Right lobe of liver (tissue), 6 donors: ENCODE measurements around the gene FOSB. TPM values are rescaled to one million over a fixed set of nuclear protein-coding genes. Genes with fewer than 3 reads are reported as not detected.
"Not testable (repeated sequence)": the region's sequence is repeated elsewhere in the genome, so short reads cannot be mapped to it uniquely, and the experiment has no call there.

Experiments used
- ATAC-seq, 4 donors: fragments of 200-7000 bp; cut with Tn5 transposase; one replicate each; pipeline ENCODE4 v1.9.1; 2020; ENCODE audit warnings: mild to moderate bottlenecking in 4 of 4, moderate library complexity in 4 of 4
- DNase-seq, 3 donors: peaks; one replicate each; pipeline ENCODE4 v3.0.0-alpha.2; 2020
- H3K27ac ChIP-seq, 3 donors: fragments of 200-600 bp; one replicate each; pipeline ENCODE4 v1.8.0; 2022
- H3K27me3 ChIP-seq, 2 donors: fragments of 200-600 bp; one replicate each; pipeline ENCODE4 v1.8.0; 2022
- H3K36me3 ChIP-seq, 4 donors: fragments of 200-600 bp; sonication (generic) in 1 of 4; one replicate each; pipeline versions ENCODE4 v1.5.1 to v1.8.0; 2017 to 2022; ENCODE audit warnings: control low read depth in 1 of 4
- H3K4me1 ChIP-seq, 4 donors: fragments of 200-600 bp; sonication (generic) in 1 of 4; one replicate each; pipeline versions ENCODE4 v1.5.1 to v1.8.0; 2017 to 2022; ENCODE audit warnings: control low read depth in 1 of 4
- H3K4me3 ChIP-seq, 3 donors: fragments of 200-600 bp; one replicate each; pipeline ENCODE4 v1.8.0; 2022
- H3K9me3 ChIP-seq, 4 donors: fragments of 200-600 bp; sonication (generic) in 1 of 4; one replicate each; pipeline versions ENCODE4 v1.5.1 to v1.8.0; 2017 to 2022; ENCODE audit warnings: control low read depth in 1 of 4
- POLR2A ChIP-seq: fragments of 450-650 bp; IDR thresholded peaks from one replicate; pipeline ENCODE4 v1.6.1; 2017; ENCODE audit warnings: antibody characterized with exemption, mild to moderate bottlenecking
- WGBS: methylation state at CpG from one replicate; pipeline ENCODE4 v1.1.6; 2018; ENCODE audit warnings: low coverage, low lambda C conversion rate; ENCODE audit not compliant: insufficient coverage; ENCODE audit errors: missing lambda C conversion rate; 5-methylcytosine and 5-hydroxymethylcytosine counted together
- intact Hi-C, 2 donors: fragments of 100-400 bp; cut with DNase I; formaldehyde crosslinking; loops; one replicate each; pipeline versions ENCODE4 v1.11.2 to v1.14.1; 2022
- total RNA-seq, 6 experiments: library from RNA; depleted of rRNA in 2 of 6; stranded (reverse); fragments of >200 nt in 2 of 6; fragmentation: NEBNext Ultra II Directional in 3 of 6; extraction: Animal tissue kit (Norgen Biotek cat#: 25700) in 3 of 6; gene quantifications; one replicate each; pipeline versions ENCODE4 v1.1.0 to v1.2.4, GENCODE V29; 2016 to 2023
- TF ChIP-seq, protein P1 (sequence below), 4 donors: fragments of 200-600 bp in 3 of 4; fragments of 450-650 bp in 1 of 4; IDR thresholded peaks; one replicate each; pipeline versions ENCODE4 v1.5.1 to v1.8.0; 2016 to 2022; ENCODE audit warnings: antibody characterized with exemption in 4 of 4, mild to moderate bottlenecking in 2 of 4
- donor health status: DM: no; HTN: yes; CAD: no.
- donor health status: DM: no; HTN: no; CAD: no.
- donor health status: DM: no; HTN: no; CAD: no.
- donor health status: DM: no; HTN: yes; CAD: no.
- donor health status: DM: no; HTN: yes; CAD: no.

FOSB gene
- total RNA-seq, 6 experiments from 2014 or later = 0.19 to 1.2 (median 0.44) TPM

DNA sequence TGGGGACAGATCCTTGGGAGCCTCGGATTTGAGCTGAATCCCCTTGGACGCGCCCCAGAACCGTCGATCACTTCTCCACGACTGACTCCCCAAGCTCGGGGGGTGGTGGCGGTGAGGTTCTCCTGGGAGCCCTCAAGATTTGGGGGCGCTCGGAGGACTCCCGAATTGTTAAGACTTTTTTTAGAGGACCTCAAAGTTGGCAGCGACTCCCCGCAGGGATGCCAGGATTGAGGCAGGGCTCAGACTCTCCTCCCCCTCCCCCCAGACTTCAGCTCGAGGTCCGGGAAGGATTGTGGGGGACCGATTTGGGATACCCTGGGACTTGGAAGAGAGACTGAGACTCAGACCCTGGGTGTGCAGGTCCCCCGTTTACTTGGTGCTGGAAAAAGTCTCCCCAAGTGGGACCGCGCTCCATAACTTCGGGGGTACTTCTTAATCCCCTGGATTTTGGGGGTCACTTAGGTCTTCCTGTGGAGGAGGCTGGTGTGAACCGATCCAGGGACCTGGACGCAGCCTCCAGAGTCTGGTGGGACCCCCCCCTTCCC lies 40.1 kb downstream of the FOSB start:
- Histone ChIP-seq H3K27me3 (no peaks in the 10 kb centered on the region), H3K4me3 (peak overlapping the region; percentile 99 to 100 (median 100)), H3K36me3 (no peaks in the 10 kb centered on the region), H3K4me1 (peaks cover 0 to 15% (median 7%) of the 10 kb centered on the region in 4 donors), H3K27ac (peak overlapping the region; percentile 85 to 92 (median 90)), H3K9me3 (no peaks in the 10 kb centered on the region)
- intact Hi-C loops = no loop called here
- no peak for TF ChIP-seq POLR2A
- TF ChIP-seq, protein P1, sequence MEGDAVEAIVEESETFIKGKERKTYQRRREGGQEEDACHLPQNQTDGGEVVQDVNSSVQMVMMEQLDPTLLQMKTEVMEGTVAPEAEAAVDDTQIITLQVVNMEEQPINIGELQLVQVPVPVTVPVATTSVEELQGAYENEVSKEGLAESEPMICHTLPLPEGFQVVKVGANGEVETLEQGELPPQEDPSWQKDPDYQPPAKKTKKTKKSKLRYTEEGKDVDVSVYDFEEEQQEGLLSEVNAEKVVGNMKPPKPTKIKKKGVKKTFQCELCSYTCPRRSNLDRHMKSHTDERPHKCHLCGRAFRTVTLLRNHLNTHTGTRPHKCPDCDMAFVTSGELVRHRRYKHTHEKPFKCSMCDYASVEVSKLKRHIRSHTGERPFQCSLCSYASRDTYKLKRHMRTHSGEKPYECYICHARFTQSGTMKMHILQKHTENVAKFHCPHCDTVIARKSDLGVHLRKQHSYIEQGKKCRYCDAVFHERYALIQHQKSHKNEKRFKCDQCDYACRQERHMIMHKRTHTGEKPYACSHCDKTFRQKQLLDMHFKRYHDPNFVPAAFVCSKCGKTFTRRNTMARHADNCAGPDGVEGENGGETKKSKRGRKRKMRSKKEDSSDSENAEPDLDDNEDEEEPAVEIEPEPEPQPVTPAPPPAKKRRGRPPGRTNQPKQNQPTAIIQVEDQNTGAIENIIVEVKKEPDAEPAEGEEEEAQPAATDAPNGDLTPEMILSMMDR (IDR thresholded peaks at IDR 0.05) = no peak
- 5% methylated on average over 3 of the region's 22 CpGs for WGBS
- DNase-seq (peak in 1 of 3 donors; percentile 69), ATAC-seq (no peak)

DNA sequence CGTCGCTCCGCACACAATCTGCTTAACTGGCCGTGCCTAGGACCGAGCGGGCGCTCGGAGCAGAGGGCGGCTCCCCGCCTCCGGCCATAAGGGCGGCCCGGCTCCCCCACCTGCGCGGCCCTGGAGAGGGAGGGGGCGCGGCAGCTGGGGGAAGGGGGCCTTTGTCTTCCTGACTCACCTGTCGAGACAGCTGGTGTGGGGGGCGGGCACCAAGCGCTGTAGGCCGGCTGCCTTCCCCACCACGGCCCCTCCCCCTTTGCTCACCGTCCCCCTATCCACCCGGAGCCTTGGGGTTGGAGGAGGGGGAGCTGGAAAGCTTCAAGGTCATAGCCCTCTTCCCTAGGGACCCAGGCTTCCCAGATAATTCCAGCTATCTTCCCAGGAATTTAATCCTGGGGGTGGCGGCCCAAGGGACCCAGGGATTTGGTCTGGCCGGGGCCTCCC lies 40.6 kb downstream of the FOSB start:
- no peaks in the 10 kb centered on the region for H3K9me3 ChIP-seq
- H3K27me3 ChIP-seq = no peaks in the 10 kb centered on the region
- DNase-seq = peak in 2 of 3 donors; percentile 72 to 75
- 0% methylated on average over 1 of the region's 26 CpGs for WGBS
- intact Hi-C loops = no loop called here
- no peaks in the 10 kb centered on the region for H3K36me3 ChIP-seq
- H3K4me3 ChIP-seq = peak overlapping the region; percentile 99 to 100 (median 100)
- peak overlapping the region; percentile 85 to 92 (median 90) for H3K27ac ChIP-seq
- peak in 3 of 4 donors; percentile 2 to 5 (median 3) for ATAC-seq
- peaks cover 0 to 15% (median 7%) of the 10 kb centered on the region in 4 donors for H3K4me1 ChIP-seq
- TF ChIP-seq, protein P1 (IDR thresholded peaks at IDR 0.05) = no peak
- TF ChIP-seq POLR2A = no peak

DNA sequence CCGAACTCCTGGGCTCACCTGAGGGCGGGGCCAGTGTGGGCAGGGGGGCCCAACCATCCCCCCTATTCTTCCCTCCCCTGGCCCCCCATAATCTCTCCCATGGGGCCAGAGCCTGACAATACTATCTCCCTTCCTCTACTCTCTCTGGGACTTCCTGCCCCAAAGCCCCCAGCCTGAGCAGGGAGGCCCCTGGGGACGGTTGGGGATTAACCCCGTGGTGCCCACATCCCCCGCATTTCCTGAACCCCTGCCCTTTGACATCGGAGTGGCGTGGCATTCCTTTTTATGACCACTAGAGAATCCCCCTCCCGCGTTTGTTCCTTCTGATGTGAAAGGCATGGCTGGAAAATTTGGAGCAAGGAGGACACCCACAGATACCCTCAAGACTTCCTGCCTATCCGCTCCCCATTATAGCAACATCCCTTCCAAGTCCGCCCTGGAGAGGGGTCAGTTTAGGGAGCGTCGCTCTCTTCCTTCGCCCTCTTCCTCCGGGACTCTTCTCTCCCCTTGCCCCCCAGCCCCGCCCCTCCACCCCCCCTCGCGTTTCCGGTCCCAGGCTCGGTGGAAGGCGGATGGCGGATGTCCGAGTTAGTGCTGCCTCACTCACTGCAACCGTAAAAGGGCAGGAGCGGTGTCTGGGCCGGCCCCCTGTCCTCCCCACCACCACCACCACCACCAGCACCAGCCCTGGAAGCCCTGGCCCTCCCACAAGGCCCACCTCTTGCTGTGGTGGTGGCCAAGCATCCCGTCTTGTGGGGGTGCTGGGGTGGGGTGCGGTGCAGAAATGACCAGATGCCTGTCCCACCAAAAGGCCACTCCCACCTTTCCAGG lies 41.3 kb downstream of the FOSB start:
- intact Hi-C loops = no loop called here
- ATAC-seq = peak; percentile 21 to 57 (median 42)
- peak; percentile 76 to 82 (median 80) for DNase-seq
- Histone ChIP-seq H3K27me3 (no peaks in the 10 kb centered on the region), H3K4me1 (peaks cover 0 to 20% (median 10%) of the 10 kb centered on the region in 4 donors), H3K4me3 (peak overlapping the region; percentile 99 to 100 (median 100)), H3K36me3 (no peaks in the 10 kb centered on the region), H3K27ac (peak overlapping the region; percentile 85 to 92 (median 90)), H3K9me3 (no peaks in the 10 kb centered on the region)
- TF ChIP-seq POLR2A = no peak
- TF ChIP-seq, protein P1 (IDR thresholded peaks at IDR 0.05) = peak in 1 of 4 donors; percentile 12
- WGBS = under 1% methylated on average over 19 of the region's 28 CpGs

DNA sequence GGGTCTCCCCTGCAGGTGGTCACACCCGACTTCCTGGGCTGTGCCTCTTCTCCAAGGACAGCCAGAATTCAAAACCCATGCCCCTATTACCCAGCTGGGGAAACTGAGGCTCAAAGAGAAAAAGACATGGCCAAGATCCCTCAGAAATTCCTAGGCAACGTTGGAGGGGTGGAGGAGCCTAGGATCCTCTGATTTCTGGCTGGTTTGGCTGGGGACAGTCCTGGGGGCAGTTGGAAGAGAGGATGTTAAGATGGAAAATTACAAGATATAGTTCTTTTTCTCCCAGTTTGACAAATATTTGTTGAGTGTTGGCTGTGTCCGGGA lies 41.9 kb downstream of the FOSB start:
- intact Hi-C loops = no loop called here
- H3K27ac ChIP-seq = peak overlapping the region; percentile 56 to 92 (median 90)
- WGBS = 12% methylated on average over 2 of the region's 3 CpGs
- no peaks in the 10 kb centered on the region for H3K36me3 ChIP-seq
- DNase-seq (no peak), ATAC-seq (no peak)
- H3K9me3 ChIP-seq = no peaks in the 10 kb centered on the region
- H3K27me3 ChIP-seq = no peaks in the 10 kb centered on the region
- peak overlapping the region; percentile 99 to 100 (median 100) for H3K4me3 ChIP-seq
- peaks cover 0 to 26% (median 13%) of the 10 kb centered on the region in 4 donors for H3K4me1 ChIP-seq
- TF ChIP-seq POLR2A = no peak
- TF ChIP-seq, protein P1 (IDR thresholded peaks at IDR 0.05) = no peak

DNA sequence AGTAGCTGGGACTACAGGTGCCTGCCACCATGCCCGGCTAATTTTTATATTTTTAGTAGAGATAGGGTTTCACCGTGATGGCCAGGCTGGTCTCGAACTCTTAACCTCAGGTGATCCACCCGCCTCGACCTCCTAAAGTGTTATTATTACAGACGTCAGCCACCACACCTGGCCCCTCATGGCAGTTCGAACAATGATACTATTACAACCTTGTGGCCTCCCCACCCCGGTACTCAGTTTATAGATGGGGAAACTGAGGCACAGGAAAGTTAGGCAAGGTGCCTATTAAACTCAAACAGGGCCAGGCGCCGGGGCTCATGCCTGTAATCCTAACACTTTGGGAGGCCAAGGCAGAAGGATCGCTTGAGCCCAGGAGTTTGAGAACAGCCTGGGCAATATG lies 42.6 kb downstream of the FOSB start:
- ATAC-seq, H3K4me3 ChIP-seq, H3K36me3 ChIP-seq, DNase-seq, H3K9me3 ChIP-seq, H3K27me3 ChIP-seq, intact Hi-C loops: not testable (repeated sequence)
- WGBS = 72% methylated on average over 8 of the region's 11 CpGs
- peaks cover 0 to 32% (median 14%) of the 10 kb centered on the region in 4 donors for H3K4me1 ChIP-seq
- H3K27ac ChIP-seq = peak overlapping the region; percentile 56 to 92 (median 90)
